Measurements from ENCODE around the gene TCEAL5.
"Not testable (repeated sequence)": the region's sequence is repeated elsewhere in the genome, so short reads cannot be mapped to it uniquely, and the experiment has no call there.

Gene TCEAL5

DNA sequence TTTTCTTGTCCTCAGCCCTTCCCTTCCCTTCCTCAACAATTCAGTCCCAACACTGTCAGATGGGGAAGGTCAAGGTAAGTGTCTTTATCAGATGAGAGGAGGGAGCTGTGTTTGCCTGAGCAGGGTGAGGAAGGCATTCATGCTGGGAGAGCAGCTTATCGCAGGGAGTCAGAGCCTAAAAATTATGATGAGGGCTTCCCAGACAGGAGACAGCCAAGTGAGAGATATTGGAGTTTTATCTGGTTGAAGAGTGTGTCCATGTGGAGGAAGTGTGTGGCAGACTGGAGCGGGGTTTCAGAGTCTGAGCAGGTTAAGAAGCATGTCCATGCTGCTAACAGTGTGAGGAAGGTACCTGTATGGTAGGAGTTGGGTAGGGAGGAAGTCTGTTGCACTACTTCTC, 43.3 kb downstream of the TCEAL5 start:
- DNase-seq (ENCODE audit: low spot score) = no peak

DNA sequence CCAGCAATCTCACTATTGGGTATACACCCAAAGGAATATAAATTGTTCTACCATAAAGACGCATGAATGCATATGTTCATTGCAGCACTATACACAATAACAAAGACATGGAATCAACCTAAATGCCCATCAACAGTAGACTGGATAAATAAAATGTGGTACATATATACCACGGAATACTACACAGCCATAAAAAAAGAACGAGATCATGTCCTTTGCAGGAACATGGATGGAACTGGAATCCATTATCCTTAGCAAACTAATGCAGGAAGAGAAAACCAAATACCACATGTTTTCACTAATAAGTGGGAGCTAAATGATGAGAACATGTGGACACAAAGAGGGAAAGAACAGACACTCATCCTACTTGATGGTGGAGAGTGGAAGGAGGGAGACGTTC, 50.6 kb downstream of the TCEAL5 start:
- not testable (repeated sequence) for DNase-seq (ENCODE audit: low spot score)
